HG02610 (cell line): ENCODE results near the gene IRAK1.
"Not testable (repeated sequence)": the region's sequence is repeated elsewhere in the genome, so short reads cannot be mapped to it uniquely, and the experiment has no call there.

ENCODE experiments used
- ATAC-seq: cut with Tn5 transposase; IDR thresholded peaks from one replicate; pipeline ENCODE4 v1.9.1; 2021; ENCODE audit warnings: mild to moderate bottlenecking, moderate library complexity; ENCODE audit not compliant: unreplicated experiment

The IRAK1 gene

DNA sequence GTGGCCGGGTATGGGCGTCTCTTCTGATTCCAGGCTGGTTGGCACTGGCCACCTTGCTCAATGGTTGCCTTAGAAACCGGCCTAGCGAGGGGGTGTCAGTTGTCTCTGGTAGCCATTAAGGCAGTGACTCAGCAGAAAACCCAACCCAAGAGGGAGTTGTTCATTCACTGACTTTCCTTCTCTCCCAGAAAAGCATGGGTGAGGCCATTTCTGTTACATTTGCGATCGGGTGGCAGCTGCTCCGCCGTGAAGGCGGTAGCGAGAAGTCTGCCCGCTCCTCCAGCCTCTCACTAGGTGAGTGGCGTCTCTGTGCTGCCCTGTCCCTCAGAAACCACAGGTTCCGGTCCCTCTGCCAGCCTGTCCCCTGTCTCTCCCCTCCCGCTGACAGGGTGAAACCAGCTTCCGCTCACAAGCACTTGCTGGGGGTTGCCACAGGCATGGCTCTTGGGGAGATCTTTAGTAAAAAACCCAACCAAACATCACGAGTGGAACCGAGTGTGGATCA, 17.4 kb downstream of the IRAK1 start:
- no peak for ATAC-seq

GRCh38 chrX:154000051-154000450, 19.7 kb downstream of the IRAK1 start:
- no peak for ATAC-seq

DNA sequence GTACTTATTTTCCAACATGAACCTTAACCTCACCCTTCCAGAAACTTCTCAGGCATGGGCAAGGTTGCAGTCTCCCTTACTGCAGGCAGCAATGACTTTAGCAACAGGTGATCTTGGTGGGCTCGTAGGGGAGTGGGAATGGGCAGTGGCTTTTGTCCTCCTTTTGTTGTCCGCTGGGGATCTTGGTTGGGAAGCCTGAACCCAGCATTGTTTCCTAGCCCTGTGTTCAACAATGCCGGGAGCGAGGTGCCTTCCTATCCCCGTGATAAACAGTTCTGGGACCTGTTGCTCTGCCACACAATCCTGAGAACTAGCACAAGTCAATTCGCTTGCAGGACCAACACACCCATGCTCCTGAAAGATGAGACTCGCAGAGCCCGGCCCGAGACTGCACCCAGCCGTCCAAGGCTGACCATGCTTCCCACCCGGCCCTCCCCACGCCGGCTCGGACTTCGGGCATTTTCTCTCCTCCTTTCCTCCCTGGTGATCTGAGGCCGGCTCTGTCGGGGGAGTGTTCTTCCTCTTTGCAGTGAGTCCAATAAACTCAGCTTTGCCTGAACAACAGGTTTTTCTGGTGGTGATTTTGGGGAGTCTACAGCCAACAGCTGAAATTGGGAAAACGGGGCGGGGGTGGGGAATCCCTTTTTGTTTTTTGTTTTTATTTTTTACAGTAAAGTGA, 20.2 kb downstream of the IRAK1 start:
- no peak for ATAC-seq

- ATAC-seq: no peak
Measured at GRCh38 chrX:153995504-153995903, 24.2 kb downstream of the IRAK1 start.

DNA sequence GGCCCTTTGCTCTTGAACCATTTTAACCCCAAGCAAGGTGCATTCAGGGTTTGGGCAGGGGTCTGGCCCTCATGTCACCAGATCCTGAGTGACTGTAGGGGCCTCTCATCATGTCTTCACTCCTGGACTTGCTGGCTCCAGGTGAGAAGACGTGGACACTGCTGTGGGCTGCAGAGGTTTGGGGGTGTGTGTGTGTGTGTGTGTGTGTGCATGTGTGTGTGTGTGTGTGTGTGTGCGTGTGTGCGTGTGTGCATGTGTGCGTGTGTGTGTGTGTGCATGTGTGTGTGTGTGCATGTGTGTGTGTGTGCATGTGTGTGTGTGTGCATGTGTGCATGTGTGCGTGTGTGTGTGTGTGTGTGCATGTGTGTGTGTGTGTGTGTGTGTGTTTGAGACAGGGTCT, 25.3 kb downstream of the IRAK1 start:
- ATAC-seq: not testable (repeated sequence)

DNA sequence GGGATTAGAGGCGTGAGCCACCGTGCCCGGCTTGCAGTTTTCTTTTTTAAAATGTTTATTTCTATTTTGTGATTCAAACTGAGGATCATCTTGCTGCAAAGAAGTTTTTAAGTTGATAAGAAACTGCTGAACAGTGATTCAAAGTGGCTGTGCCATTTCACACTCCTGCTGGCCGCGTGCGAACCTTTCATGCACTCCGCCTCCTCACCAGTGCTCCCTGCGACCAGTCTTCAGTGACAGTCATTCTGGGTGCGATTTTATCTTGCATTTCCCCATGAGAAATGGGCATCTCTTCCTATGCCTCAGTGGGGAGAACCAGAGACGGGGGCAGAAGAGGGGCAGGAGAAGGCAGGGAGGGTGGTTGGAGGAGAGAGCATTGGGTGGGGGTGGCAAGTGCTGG, 25.7 kb downstream of the IRAK1 start:
- no peak for ATAC-seq

DNA sequence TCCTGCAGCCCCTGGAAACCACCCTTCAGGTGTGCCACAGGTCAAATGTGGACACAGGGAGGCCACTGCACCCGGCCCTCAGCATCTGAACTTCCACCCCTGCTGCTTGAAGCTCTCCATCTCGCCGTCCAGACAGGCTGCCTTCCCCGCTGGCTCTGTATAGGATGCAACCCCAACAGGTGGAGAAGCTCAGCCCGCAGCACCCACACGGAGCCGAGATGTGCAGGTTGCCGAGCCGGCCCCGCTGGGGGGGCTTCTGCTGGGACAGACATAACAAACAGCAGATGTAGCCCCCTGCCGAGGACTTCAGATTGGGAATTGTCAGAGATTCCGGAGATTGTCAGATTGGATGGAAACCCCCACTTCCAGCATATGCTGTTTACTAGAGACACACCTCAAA, 26.6 kb downstream of the IRAK1 start:
- ATAC-seq: no peak

DNA sequence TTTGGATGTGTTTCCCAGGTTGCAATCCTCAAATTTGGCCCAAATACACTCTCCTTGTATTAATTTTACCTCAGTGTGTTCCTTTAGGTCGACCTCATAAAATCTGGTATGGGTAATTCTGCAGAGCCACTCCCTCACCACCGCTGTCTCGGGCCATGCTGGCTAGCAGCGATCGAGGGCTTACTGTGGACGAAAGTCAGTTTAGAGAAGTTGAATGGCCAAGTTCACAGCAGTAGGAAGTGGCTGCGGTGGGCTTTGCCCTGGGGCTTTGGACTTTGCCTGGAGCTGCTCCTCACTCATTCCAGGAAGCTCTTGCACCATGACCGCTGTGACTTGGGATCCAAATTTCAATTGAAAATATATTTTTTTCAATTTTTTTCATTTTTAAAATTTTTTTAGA, 27.5 kb downstream of the IRAK1 start:
- no peak for ATAC-seq

GRCh38 chrX:153991013-153991580, 28.6 kb downstream of the IRAK1 start:
- ATAC-seq: no peak

GRCh38 chrX:153989973-153990655, 29.6 kb downstream of the IRAK1 start:
- no peak for ATAC-seq

DNA sequence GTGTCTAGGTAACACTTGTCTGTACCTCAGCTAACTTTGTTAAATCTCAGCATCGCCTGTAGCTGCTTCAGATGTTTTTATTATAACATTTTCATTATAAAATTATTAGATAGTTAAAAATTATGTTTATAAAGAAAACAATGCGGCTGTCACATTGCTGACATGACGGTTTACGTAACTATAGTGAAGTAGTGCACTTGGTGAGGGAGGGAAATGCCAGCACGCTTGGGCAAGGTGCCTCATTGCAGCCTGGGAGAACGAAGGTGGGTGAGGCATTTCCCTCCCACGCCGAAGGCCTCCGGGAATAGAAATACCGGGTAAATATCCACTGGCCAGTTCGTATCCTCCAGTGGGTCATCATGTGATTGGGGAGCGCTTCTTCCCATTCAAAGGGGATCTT, 31.2 kb downstream of the IRAK1 start:
- ATAC-seq: no peak

- no peak for ATAC-seq
Measured at GRCh38 chrX:153984351-153985178, 35.1 kb downstream of the IRAK1 start.

- ATAC-seq: no peak
Measured at GRCh38 chrX:153983321-153983801, 36.3 kb downstream of the IRAK1 start.

DNA sequence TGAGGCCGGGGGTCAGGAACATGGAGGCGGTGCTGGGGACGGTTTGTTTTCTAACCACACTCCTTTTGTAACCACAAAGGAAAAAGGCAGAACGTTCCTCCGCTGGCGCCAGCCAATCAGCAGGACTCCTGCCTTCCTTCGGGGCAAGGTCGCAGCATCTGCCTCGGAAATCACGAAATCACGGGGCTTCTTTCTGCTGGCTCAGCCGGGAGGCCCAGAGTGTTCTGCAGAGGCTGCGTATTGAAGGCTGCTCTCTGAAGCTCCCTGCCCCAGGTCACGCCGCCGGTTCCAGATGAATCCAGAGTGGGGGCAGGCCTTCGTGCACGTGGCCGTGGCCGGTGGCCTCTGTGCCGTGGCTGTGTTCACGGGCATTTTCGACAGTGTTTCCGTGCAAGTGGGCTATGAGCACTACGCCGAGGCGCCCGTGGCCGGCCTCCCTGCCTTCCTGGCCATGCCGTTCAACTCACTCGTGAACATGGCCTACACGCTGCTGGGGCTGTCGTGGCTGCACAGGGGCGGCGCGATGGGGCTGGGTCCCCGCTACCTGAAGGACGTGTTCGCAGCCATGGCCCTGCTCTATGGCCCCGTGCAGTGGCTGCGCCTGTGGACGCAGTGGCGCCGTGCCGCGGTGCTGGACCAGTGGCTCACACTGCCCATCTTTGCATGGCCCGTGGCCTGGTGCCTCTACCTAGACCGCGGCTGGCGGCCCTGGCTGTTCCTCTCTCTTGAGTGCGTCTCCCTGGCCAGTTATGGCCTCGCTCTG, 37.8 kb downstream of the IRAK1 start:
- ATAC-seq: no peak

DNA sequence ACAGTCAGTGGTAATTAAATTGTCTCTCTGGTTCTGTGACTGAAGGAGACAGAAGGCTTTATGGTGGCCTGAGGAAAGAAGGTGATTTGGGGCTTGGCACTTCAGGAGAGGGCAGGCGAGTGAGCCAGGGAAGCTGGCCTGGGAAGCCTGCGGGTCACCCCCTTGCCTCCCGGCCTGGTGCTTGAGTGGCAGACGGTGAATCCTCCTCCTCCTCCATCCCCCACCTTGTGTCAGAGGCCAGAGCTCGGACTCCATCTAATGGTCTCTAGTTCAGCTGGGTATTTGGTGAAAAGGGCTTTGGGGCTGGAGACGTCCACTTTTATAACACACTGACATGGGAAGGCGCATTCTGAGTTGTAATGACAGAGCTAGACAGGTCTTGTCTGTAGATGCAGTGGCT, 38.5 kb downstream of the IRAK1 start:
- no peak for ATAC-seq

GRCh38 chrX:153980394-153980793, 39.3 kb downstream of the IRAK1 start:
- peak; percentile 52 for ATAC-seq

DNA sequence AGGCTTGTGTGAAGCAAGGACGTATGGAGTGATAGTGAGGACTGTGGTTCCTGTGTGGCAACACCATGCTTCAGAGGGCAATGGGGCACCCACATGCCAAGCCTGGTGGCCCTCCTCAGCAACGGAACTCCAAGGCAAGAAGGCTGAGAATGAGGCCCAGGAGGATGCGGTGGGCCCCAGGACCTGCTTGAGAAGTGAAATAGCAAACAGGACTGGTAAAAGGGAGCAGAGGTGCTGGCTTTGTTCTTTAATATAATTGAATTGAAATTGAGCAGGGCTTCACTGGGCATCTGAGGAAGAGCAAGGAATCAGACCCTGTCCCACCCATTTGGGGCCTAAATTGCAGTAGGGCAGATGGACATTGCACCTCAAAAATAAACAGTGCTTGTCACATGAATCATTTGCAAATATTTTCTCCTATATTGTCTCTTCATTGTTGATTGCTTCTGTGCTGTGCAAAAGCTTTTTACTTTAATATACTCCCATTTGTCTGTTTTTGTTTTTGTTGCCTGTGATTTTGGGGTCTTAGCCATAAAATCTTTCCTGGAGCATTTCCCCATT, 44.9 kb downstream of the IRAK1 start:
- ATAC-seq: no peak

GRCh38 chrX:153974003-153974725, 45.5 kb downstream of the IRAK1 start:
- no peak for ATAC-seq
